Measurements from ENCODE around the gene CZIB.
A peak's percentile ranks its signal among the peaks of the same experiment; 100 is the strongest.

Gene CZIB

DNA sequence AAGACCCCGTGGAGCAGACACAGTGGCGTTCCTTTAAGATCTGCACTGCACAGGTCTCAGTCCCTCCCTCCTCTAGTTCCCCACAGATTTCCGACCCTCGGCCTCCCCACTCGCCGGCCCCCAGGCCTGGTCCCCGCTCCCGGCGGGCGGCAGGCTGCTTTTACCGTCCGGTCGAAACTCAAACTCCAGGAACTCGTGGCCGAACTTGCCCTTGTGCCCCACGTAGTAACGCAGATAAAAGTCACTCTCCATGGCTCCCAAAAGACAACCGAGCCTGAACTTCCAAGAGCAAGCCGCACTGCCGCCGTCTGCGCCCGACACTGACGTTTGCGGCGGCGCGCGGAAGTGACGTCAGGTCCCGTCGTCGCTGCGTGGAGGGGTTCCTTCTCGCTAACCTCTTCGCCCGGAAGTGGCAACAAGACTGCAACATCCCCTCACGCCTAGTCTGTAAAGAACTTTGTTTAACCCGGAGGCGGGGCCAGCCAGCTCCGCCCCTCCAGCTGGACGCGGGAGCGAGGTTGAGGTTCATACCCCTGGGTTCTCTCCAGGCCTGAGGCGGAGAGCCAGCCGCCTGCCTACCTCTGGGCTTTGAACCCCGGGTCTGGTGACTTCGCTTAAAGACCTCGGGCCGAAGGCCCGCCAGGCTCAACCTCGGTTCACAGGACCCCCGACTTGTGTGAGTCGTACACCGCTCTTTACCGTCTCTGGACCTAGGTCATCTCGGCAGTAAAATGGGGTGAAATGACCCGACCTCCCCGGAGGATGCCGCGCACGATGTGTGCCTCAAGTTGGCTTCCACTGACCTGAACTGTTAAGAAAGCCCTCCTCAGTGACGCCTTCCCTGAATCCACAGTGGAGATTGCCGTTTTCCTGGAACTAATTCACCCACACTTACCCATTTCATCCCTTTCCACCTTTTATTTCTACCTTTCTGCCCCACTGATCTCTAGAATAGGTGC, 18.0 kb upstream of the CZIB start, which contains the start of gene MAGOH:
Gene MAGOH, minus strand, starts transcription at position 322 of the 959 bp plus-strand sequence. Its CDS starts 70 bp downstream, at position 252.
- Histone ChIP-seq H3K4me1 (ENCODE audit: low read length) (peaks cover 7% of the 10 kb centered on the region), H3K9ac (ENCODE audit: low read length) (peak within 1 kb of the TSS; percentile 74), H3K9me3 (ENCODE audit: insufficient read depth, low read length) (no peaks in the 10 kb centered on the region), H3K27ac (ENCODE audit: low read length) (peak within 1 kb of the TSS; percentile 34), H2AFZ (ENCODE audit: low read depth, low read length) (peak within 1 kb of the TSS; percentile 85), H3K79me2 (ENCODE audit: low read length) (peaks cover 30% of the 10 kb centered on the region), H3K27me3 (ENCODE audit: low read depth, low read length) (no peaks in the 10 kb centered on the region), H3K4me2 (ENCODE audit: low read length) (peak within 1 kb of the TSS; percentile 97), H3K36me3 (replicated peaks; ENCODE audit: low read depth, low read length) (peaks cover 11% of the 10 kb centered on the region), H4K20me1 (ENCODE audit: insufficient read depth, low read length) (no peaks in the 10 kb centered on the region), H3K4me3 (ENCODE audit: low read length) (peak within 1 kb of the TSS; percentile 89)
- TF ChIP-seq CTCF (IDR thresholded peaks at IDR 0.05; ENCODE audit: low read depth, low read length) (no peak), EZH2phosphoT487 (IDR thresholded peaks at IDR 0.05; ENCODE audit: low read depth) (no peak)

GRCh38 chr1:53237638-53238037, 17.2 kb upstream of the CZIB start:
- H3K4me3 ChIP-seq (ENCODE audit: low read length) = peak overlapping the region; percentile 89
- H3K9me3 ChIP-seq (ENCODE audit: insufficient read depth, low read length) = no peaks in the 10 kb centered on the region
- peaks cover 14% of the 10 kb centered on the region for H3K36me3 ChIP-seq (replicated peaks; ENCODE audit: low read depth, low read length)
- H3K27ac ChIP-seq (ENCODE audit: low read length) = no peak overlapping the region
- H4K20me1 ChIP-seq (ENCODE audit: insufficient read depth, low read length) = no peaks in the 10 kb centered on the region
- peaks cover 30% of the 10 kb centered on the region for H3K79me2 ChIP-seq (ENCODE audit: low read length)
- peaks cover 7% of the 10 kb centered on the region for H3K4me1 ChIP-seq (ENCODE audit: low read length)
- peak overlapping the region; percentile 74 for H3K9ac ChIP-seq (ENCODE audit: low read length)
- H3K27me3 ChIP-seq (ENCODE audit: low read depth, low read length) = no peaks in the 10 kb centered on the region
- H2AFZ ChIP-seq (ENCODE audit: low read depth, low read length) = no peak overlapping the region
- no peak for TF ChIP-seq CTCF (IDR thresholded peaks at IDR 0.05; ENCODE audit: low read depth, low read length)
- TF ChIP-seq EZH2phosphoT487 (IDR thresholded peaks at IDR 0.05; ENCODE audit: low read depth) = no peak
- peak overlapping the region; percentile 97 for H3K4me2 ChIP-seq (ENCODE audit: low read length)

DNA sequence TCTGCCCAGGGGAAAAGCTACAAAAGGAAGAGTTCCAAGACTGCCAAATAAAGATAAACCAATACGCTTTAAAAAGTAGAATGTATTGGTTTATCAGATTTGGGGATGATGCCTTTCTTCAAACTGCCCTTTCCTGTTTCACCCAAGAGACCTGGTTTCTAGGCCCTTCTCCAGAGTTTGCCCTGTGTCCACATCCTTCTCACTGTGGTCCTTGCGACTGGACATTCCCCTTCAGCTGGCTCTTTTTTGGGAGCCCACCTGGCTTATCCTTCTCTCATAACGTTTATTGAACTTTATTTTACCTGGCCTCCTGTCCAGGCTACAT, 490 bp upstream of the CZIB start:
- Histone ChIP-seq H2AFZ (ENCODE audit: low read depth, low read length) (peak overlapping the region; percentile 86), H3K79me2 (ENCODE audit: low read length) (peaks cover 7% of the 10 kb centered on the region), H3K4me3 (ENCODE audit: low read length) (peak overlapping the region; percentile 95), H3K9me3 (ENCODE audit: insufficient read depth, low read length) (no peaks in the 10 kb centered on the region), H4K20me1 (ENCODE audit: insufficient read depth, low read length) (no peaks in the 10 kb centered on the region), H3K27ac (ENCODE audit: low read length) (peak overlapping the region; percentile 78), H3K27me3 (ENCODE audit: low read depth, low read length) (no peaks in the 10 kb centered on the region), H3K36me3 (replicated peaks; ENCODE audit: low read depth, low read length) (no peaks in the 10 kb centered on the region), H3K9ac (ENCODE audit: low read length) (peak overlapping the region; percentile 86), H3K4me2 (ENCODE audit: low read length) (peak overlapping the region; percentile 98), H3K4me1 (ENCODE audit: low read length) (peaks cover 10% of the 10 kb centered on the region)
- TF ChIP-seq CTCF (IDR thresholded peaks at IDR 0.05; ENCODE audit: low read depth, low read length) (no peak), EZH2phosphoT487 (IDR thresholded peaks at IDR 0.05; ENCODE audit: low read depth) (no peak)

GRCh38 chr1:53219711-53220110, 723 bp downstream of the CZIB start:
- Histone ChIP-seq H3K9ac (ENCODE audit: low read length) (peak overlapping the region; percentile 86), H3K36me3 (replicated peaks; ENCODE audit: low read depth, low read length) (no peaks in the 10 kb centered on the region), H3K27ac (ENCODE audit: low read length) (peak overlapping the region; percentile 78), H3K27me3 (ENCODE audit: low read depth, low read length) (no peaks in the 10 kb centered on the region), H3K4me2 (ENCODE audit: low read length) (peak overlapping the region; percentile 65), H3K4me1 (ENCODE audit: low read length) (peaks cover 10% of the 10 kb centered on the region), H3K9me3 (ENCODE audit: insufficient read depth, low read length) (no peaks in the 10 kb centered on the region), H2AFZ (ENCODE audit: low read depth, low read length) (no peak overlapping the region), H4K20me1 (ENCODE audit: insufficient read depth, low read length) (no peaks in the 10 kb centered on the region), H3K4me3 (ENCODE audit: low read length) (peak overlapping the region; percentile 95), H3K79me2 (ENCODE audit: low read length) (peaks cover 7% of the 10 kb centered on the region)
- TF ChIP-seq EZH2phosphoT487 (IDR thresholded peaks at IDR 0.05; ENCODE audit: low read depth) = no peak
- no peak for TF ChIP-seq CTCF (IDR thresholded peaks at IDR 0.05; ENCODE audit: low read depth, low read length)
